Spleen (tissue), 7 donors: ENCODE data around the gene BRINP2.

Experiments used
- CTCF ChIP-seq, 11 experiments: fragments of 200-600 bp in 7 of 11; fragments of 450-650 bp in 4 of 11; sonication (generic) in 4 of 11; IDR thresholded peaks in 8 of 11; conservative IDR thresholded peaks in 3 of 11; 1 replicate in 7 of 11; 2 replicates in 4 of 11; pipeline versions ENCODE4 v1.4.0 to v1.8.0; 2016 to 2021; ENCODE audit warnings: antibody characterized with exemption in 11 of 11, inconsistent platforms in 4 of 11, mild to moderate bottlenecking in 1 of 11
- POLR2A ChIP-seq, 3 donors: fragments of 450-650 bp; IDR thresholded peaks; one replicate each; pipeline ENCODE4 v1.5.1; 2017; ENCODE audit warnings: antibody characterized with exemption in 3 of 3, mild to moderate bottlenecking in 1 of 3
- POLR2AphosphoS5 ChIP-seq, 3 donors: sonication (generic); formaldehyde crosslinking; IDR thresholded peaks; one replicate each; pipeline ENCODE4 v1.5.1; 2017; ENCODE audit warnings: antibody characterized with exemption in 3 of 3
- donor health status: DM: no; HTN: no; CAD: no; lungs with moderate emphysema.
- donor health status: DM: no; HTN: no; CAD: no.
- donor health status: DM: no; HTN: no; CAD: no.

- TF ChIP-seq CTCF (IDR thresholded peaks at IDR 0.05 in 8 of 11, conservative IDR thresholded peaks at IDR 0.05 in 3 of 11) (no peak), POLR2AphosphoS5 (IDR thresholded peaks at IDR 0.05) (no peak), POLR2A (IDR thresholded peaks at IDR 0.05) (no peak)
These were observed 117.2 kb downstream of the BRINP2 start for GRCh38 chr1:177287994-177288393.
